H1 (cell line): Measurements from ENCODE around the gene PLXNA4. TPM values are rescaled to one million over a fixed set of nuclear protein-coding genes. Genes with fewer than 3 reads are reported as not detected.
A peak's percentile ranks its signal among the peaks of the same experiment; 100 is the strongest.

Experiments used
- CTCF ChIA-PET: fragments of 300-600 bp; sonication (Branson Sonifier 250); formaldehyde crosslinking; loops from one replicate; lab custom pipeline; 2021; ENCODE audit not compliant: partially characterized antibody; lab: Charles Lee
- POLR2A ChIA-PET: fragments of 300-600 bp; sonication (Branson Sonifier 250); formaldehyde crosslinking; loops from one replicate; lab custom pipeline; 2021; ENCODE audit warnings: inconsistent platforms; ENCODE audit not compliant: partially characterized antibody; lab: Charles Lee
- DNase-seq, 2 experiments: peaks; one replicate each; pipeline versions ENCODE4 v3.0.0 to v3.0.0-alpha.2; 2010 to 2022; ENCODE audit warnings: low spot score in 2 of 2, low read depth in 1 of 2, mixed read lengths in 1 of 2
- FAIRE-seq: peaks from 2 replicates; lab custom pipeline; 2011; peaks lifted over from hg19 to GRCh38; lab: Jason Lieb, UNC
- H2AFZ ChIP-seq: 2 replicates; pipeline ENCODE4 v1.8.1; 2012; ENCODE audit warnings: low read length, inconsistent platforms
- H2AK5ac ChIP-seq: 2 replicates; pipeline ENCODE4 v1.6.1; 2013; ENCODE audit warnings: low read depth, low read length
- H2BK120ac ChIP-seq: replicated peaks from 2 replicates; pipeline ENCODE3; 2013; ENCODE audit warnings: low read depth, low read length, inconsistent platforms
- H2BK12ac ChIP-seq: 2 replicates; pipeline ENCODE4 v1.6.1; 2013; ENCODE audit warnings: low read depth, low read length
- H2BK15ac ChIP-seq: 2 replicates; pipeline ENCODE4 v1.6.1; 2013; ENCODE audit warnings: low read length
- H2BK20ac ChIP-seq: 2 replicates; pipeline ENCODE4 v1.6.1; 2013; ENCODE audit warnings: low read length
- H2BK5ac ChIP-seq: 2 replicates; pipeline ENCODE4 v1.6.1; 2013; ENCODE audit warnings: low read depth, low read length
- H3K14ac ChIP-seq: 2 replicates; pipeline ENCODE4 v1.6.1; 2013; ENCODE audit warnings: inconsistent platforms; ENCODE audit not compliant: insufficient read length
- H3K18ac ChIP-seq: 2 replicates; pipeline ENCODE4 v1.6.1; 2013; ENCODE audit warnings: low read length; ENCODE audit errors: extremely low read depth
- H3K23ac ChIP-seq: 2 replicates; pipeline ENCODE4 v1.6.1; 2013; ENCODE audit warnings: inconsistent platforms; ENCODE audit not compliant: insufficient read length
- H3K23me2 ChIP-seq: 2 replicates; pipeline ENCODE4 v1.6.1; 2013; ENCODE audit warnings: low read depth, low read length
- H3K27ac ChIP-seq: 2 replicates; pipeline ENCODE4 v1.6.1; 2011; ENCODE audit warnings: low read depth, low read length, inconsistent platforms
- H3K27me3 ChIP-seq, 4 experiments: replicated peaks in 1 of 4; 1 replicate in 1 of 4; 2 replicates in 3 of 4; pipeline versions ENCODE4 v1.6.1 to v1.8.1; 2011 to 2013; ENCODE audit warnings: low read length in 3 of 4, mild to moderate bottlenecking in 3 of 4, inconsistent platforms in 2 of 4, mixed read lengths in 2 of 4, moderate library complexity in 1 of 4; ENCODE audit not compliant: control insufficient read depth in 3 of 4, insufficient read depth in 3 of 4; ENCODE audit errors: extremely low read depth in 1 of 4
- H3K36me3 ChIP-seq, 4 experiments: 2 replicates each; pipeline versions ENCODE4 v1.6.1 to v1.8.1; 2011 to 2013; ENCODE audit warnings: mild to moderate bottlenecking in 4 of 4, low read length in 3 of 4, moderate library complexity in 2 of 4, control low read depth in 1 of 4, inconsistent platforms in 1 of 4; ENCODE audit not compliant: insufficient read depth in 4 of 4, control insufficient read depth in 2 of 4
- H3K4ac ChIP-seq: replicated peaks from 2 replicates; pipeline ENCODE3; 2013; ENCODE audit warnings: low read length, low read depth, mixed read lengths, inconsistent platforms; ENCODE audit not compliant: insufficient read length
- H3K4me1 ChIP-seq, 4 experiments: replicated peaks in 1 of 4; 1 replicate in 1 of 4; 2 replicates in 3 of 4; pipeline versions ENCODE4 v1.6.1 to v1.8.1; 2011 to 2013; ENCODE audit warnings: low read length in 3 of 4, inconsistent platforms in 2 of 4, mixed read lengths in 1 of 4; ENCODE audit not compliant: insufficient read depth in 4 of 4, control insufficient read depth in 3 of 4
- H3K4me2 ChIP-seq, 2 experiments: 2 replicates each; pipeline versions ENCODE4 v1.6.1 to v1.8.1; 2011 to 2013; ENCODE audit warnings: low read depth in 2 of 2, low read length in 2 of 2, control low read depth in 1 of 2, inconsistent platforms in 1 of 2, mild to moderate bottlenecking in 1 of 2; ENCODE audit not compliant: insufficient read depth in 1 of 2
- H3K4me3 ChIP-seq, 4 experiments: fragments of 200-600, 300-600 bp in 1 of 4; sonication (generic), shearing (Covaris generic), sonication (Bioruptor Twin) in 1 of 4; 2 replicates each; pipeline versions ENCODE4 v1.5.1 to v1.8.1; 2011 to 2016; ENCODE audit warnings: low read length in 4 of 4, low read depth in 3 of 4, control low read depth in 2 of 4, inconsistent platforms in 2 of 4, mild to moderate bottlenecking in 2 of 4, mixed read lengths in 1 of 4, moderate library complexity in 1 of 4; ENCODE audit not compliant: insufficient read depth in 2 of 4; ENCODE audit errors: extremely low read depth in 1 of 4
- H3K56ac ChIP-seq: replicated peaks from 2 replicates; pipeline ENCODE3; 2013; ENCODE audit warnings: low read depth, mild to moderate bottlenecking, mixed read lengths, low read length, inconsistent platforms; ENCODE audit not compliant: insufficient read length
- H3K79me1 ChIP-seq: 2 replicates; pipeline ENCODE4 v1.6.1; 2013; ENCODE audit warnings: low read depth, low read length, control low read depth
- H3K79me2 ChIP-seq, 2 experiments: 2 replicates each; pipeline versions ENCODE4 v1.6.1 to v1.8.1; 2012 to 2013; ENCODE audit warnings: low read length in 2 of 2, mild to moderate bottlenecking in 2 of 2, inconsistent platforms in 1 of 2; ENCODE audit not compliant: insufficient read depth in 2 of 2, control insufficient read depth in 1 of 2
- H3K9ac ChIP-seq, 4 experiments: replicated peaks in 1 of 4; 1 replicate in 1 of 4; 2 replicates in 3 of 4; pipeline versions ENCODE4 v1.6.1 to v1.8.1; 2011 to 2013; ENCODE audit warnings: low read depth in 3 of 4, low read length in 3 of 4, control low read depth in 2 of 4, mild to moderate bottlenecking in 2 of 4, moderate library complexity in 2 of 4, inconsistent platforms in 1 of 4; ENCODE audit errors: extremely low read depth in 1 of 4
- H3K9me3 ChIP-seq, 2 experiments: 2 replicates each; pipeline versions ENCODE4 v1.6.1 to v1.8.1; 2012 to 2013; ENCODE audit warnings: mild to moderate bottlenecking in 2 of 2, moderate library complexity in 2 of 2, control low read depth in 1 of 2, inconsistent platforms in 1 of 2, low read depth in 1 of 2, low read length in 1 of 2, mixed read lengths in 1 of 2; ENCODE audit not compliant: insufficient read depth in 2 of 2
- H4K20me1 ChIP-seq, 2 experiments: replicated peaks in 1 of 2; 2 replicates each; pipeline versions ENCODE3 to v1.8.1; 2011 to 2013; ENCODE audit warnings: inconsistent platforms in 2 of 2, low read length in 2 of 2, mild to moderate bottlenecking in 1 of 2; ENCODE audit not compliant: insufficient read depth in 2 of 2, control insufficient read depth in 1 of 2
- H4K5ac ChIP-seq: 2 replicates; pipeline ENCODE4 v1.6.1; 2013; ENCODE audit warnings: low read length, low read depth, mixed read lengths, inconsistent platforms; ENCODE audit not compliant: insufficient read length
- H4K8ac ChIP-seq: 2 replicates; pipeline ENCODE4 v1.8.0; 2013; ENCODE audit warnings: mild to moderate bottlenecking, moderate library complexity, low read length, inconsistent platforms; ENCODE audit not compliant: insufficient read depth; ENCODE audit errors: extremely low read depth
- H4K91ac ChIP-seq: replicated peaks from 2 replicates; pipeline ENCODE3; 2013; ENCODE audit warnings: low read length, mixed read lengths, inconsistent platforms; ENCODE audit not compliant: insufficient read length
- BACH1 ChIP-seq: IDR thresholded peaks from 2 replicates; pipeline ENCODE4 v1.6.1; 2012; ENCODE audit warnings: low read length, improper control_type of control experiment
- BCL11A ChIP-seq, 2 experiments: IDR thresholded peaks; one replicate each; pipeline ENCODE4 v1.6.1; 2011; ENCODE audit warnings: low read depth in 2 of 2, low read length in 2 of 2, mild to moderate bottlenecking in 2 of 2
- EGR1 ChIP-seq: IDR thresholded peaks from 2 replicates; pipeline ENCODE4 v1.6.1; 2011; ENCODE audit warnings: low read depth, low read length, borderline replicate concordance
- GABPA ChIP-seq: IDR thresholded peaks from 2 replicates; pipeline ENCODE4 v1.6.1; 2011; ENCODE audit warnings: mild to moderate bottlenecking, low read length, moderate library complexity, borderline replicate concordance; ENCODE audit not compliant: insufficient read depth
- KDM5A ChIP-seq: fragments of 200-600 bp; IDR thresholded peaks from 2 replicates; pipeline ENCODE4 v1.7.1; 2012; ENCODE audit warnings: mild to moderate bottlenecking, low read length, inconsistent platforms, mixed read lengths
- SRF ChIP-seq: IDR thresholded peaks from 2 replicates; pipeline ENCODE4 v1.6.1; 2011; ENCODE audit warnings: mild to moderate bottlenecking, low read depth, low read length, moderate library complexity
- ZNF274 ChIP-seq: IDR thresholded peaks from 2 replicates; pipeline ENCODE4 v1.7.0; 2012; ENCODE audit warnings: low read length, borderline replicate concordance; ENCODE audit errors: extremely low read depth
- WGBS, 2 experiments: shearing (Covaris generic) in 1 of 2; methylation state at CpG; one replicate each; pipeline versions ENCODE4 v1.1.6 to v1.1.7; 2013 to 2015; ENCODE audit warnings: low lambda C conversion rate in 2 of 2, mixed read lengths in 2 of 2, inconsistent platforms in 1 of 2, low coverage in 1 of 2, missing lambda C conversion rate in 1 of 2; ENCODE audit not compliant: insufficient replicate concordance in 2 of 2, insufficient coverage in 1 of 2, insufficient read length in 1 of 2; ENCODE audit errors: extremely low coverage in 1 of 2, missing lambda C conversion rate in 1 of 2; 5-methylcytosine and 5-hydroxymethylcytosine counted together
- polyA plus RNA-seq, 7 experiments: library from polyadenylated mRNA; depleted of rRNA in 3 of 7; stranded (reverse) in 5 of 7; unstranded in 2 of 7; fragments of >200 nt in 5 of 7; fragments of 200-250 nt in 2 of 7; gene quantifications; 1 replicate in 5 of 7; 2 replicates in 1 of 7; 4 replicates in 1 of 7; pipeline versions ENCODE4 v1.2.1 to v1.2.3, GENCODE V29; 2011 to 2013; ENCODE audit warnings: missing spikeins in 2 of 7, mixed read lengths in 2 of 7
- total RNA-seq: library from RNA; stranded (reverse); fragmentation: NEBNext Ultra II Directional; extraction: Animal tissue kit (Norgen Biotek cat#: 25700); gene quantifications from 2 replicates; pipeline ENCODE4 v1.2.1, GENCODE V29; 2021

PLXNA4 gene
- total and polyA plus RNA-seq, 2 of the 8 experiments (the other 6 are each of a cell fraction or from before 2014, with no cell fraction given), result 0.76 to 0.79 TPM

DNA sequence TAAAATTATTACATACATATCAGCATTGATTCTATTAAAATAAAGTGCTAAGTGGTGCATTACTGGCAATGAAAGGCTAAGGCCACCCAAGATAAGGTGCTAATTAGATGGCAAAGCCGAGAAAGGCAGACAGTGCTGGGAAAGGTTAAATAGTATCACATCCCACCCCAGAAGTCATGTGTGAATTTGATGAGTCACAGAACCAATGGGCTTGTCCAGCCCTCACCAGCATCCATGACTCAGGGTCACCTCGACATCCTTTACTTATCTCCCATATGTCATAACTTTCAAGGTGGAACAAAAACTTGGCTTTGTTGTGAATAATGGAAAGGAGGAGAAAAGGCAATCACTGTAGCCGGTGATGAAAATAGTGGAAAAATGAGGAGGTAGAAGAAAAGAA lies 459.1 kb downstream of the PLXNA4 start:
- no peak overlapping the region for H4K8ac ChIP-seq
- H3K56ac ChIP-seq, result no peak overlapping the region
- peaks cover 0 to 4% (median under 1%) of the 10 kb centered on the region in 4 experiments; a peak in 4 of 7 replicates for H3K4me1 ChIP-seq
- H3K79me1 ChIP-seq, result no peaks in the 10 kb centered on the region
- no peak overlapping the region for H2BK120ac ChIP-seq
- H4K5ac ChIP-seq, result no peak overlapping the region
- no peak overlapping the region for H3K4ac ChIP-seq
- no peak overlapping the region for H2BK12ac ChIP-seq
- no peak overlapping the region for H2AK5ac ChIP-seq
- no peaks in the 10 kb centered on the region for H3K9me3 ChIP-seq
- H3K79me2 ChIP-seq, result no peaks in the 10 kb centered on the region
- H2AFZ ChIP-seq, result no peak overlapping the region
- H3K9ac ChIP-seq, result no peak overlapping the region
- FAIRE-seq (no peak), DNase-seq (no peak)
- no peak overlapping the region for H4K91ac ChIP-seq
- CTCF ChIA-PET, result interaction anchor here (0.8 to 1.2 kb wide), 2 partner anchors 9 to 18 kb away, joined by 3 read pairs; no protein-coding TSS in a partner anchor
- H3K27me3 ChIP-seq, result no peaks in the 10 kb centered on the region
- no peaks in the 10 kb centered on the region for H4K20me1 ChIP-seq
- no peak overlapping the region for H3K4me3 ChIP-seq
- no peaks in the 10 kb centered on the region for H3K23me2 ChIP-seq
- no peak overlapping the region for H2BK20ac ChIP-seq
- no peak overlapping the region for H3K4me2 ChIP-seq
- H3K36me3 ChIP-seq, result no peaks in the 10 kb centered on the region
- no peak overlapping the region for H3K18ac ChIP-seq
- POLR2A ChIA-PET, result no interaction called here
- 83% methylated on average over 3 of the region's 3 CpGs; no CpG with 5 or more reads in 1 of the 2 experiments for WGBS, 2 experiments
- H3K27ac ChIP-seq, result no peak overlapping the region
- H3K14ac ChIP-seq, result no peak overlapping the region
- H2BK15ac ChIP-seq, result no peak overlapping the region
- no peak overlapping the region for H3K23ac ChIP-seq
- TF ChIP-seq KDM5A (no peak), ZNF274 (no peak), SRF (no peak), BACH1 (peak; percentile 56; the same call in 1 of the 2 replicates), EGR1 (no peak), BCL11A (IDR thresholded peaks at IDR 0.05; ENCODE audit: low read depth in 2 of 2, low read length in 2 of 2) (no peak), GABPA (no peak)
- H2BK5ac ChIP-seq, result no peak overlapping the region
